GM12878 (cell line): ENCODE data around the gene PRR12. TPM values are rescaled to one million over a fixed set of nuclear protein-coding genes. Genes with fewer than 3 reads are reported as not detected.

Source experiments
- FOXM1 ChIP-seq: IDR thresholded peaks from 2 replicates; pipeline ENCODE4 v1.6.1; 2012; ENCODE audit warnings: low read depth, mild to moderate bottlenecking, inconsistent platforms, low read length, moderate library complexity
- KDM1A ChIP-seq: fragments of 200-600 bp; sonication (generic); IDR thresholded peaks from 2 replicates; pipeline ENCODE4 v1.6.1; 2016; ENCODE audit warnings: borderline replicate concordance
- MEF2B ChIP-seq: fragments of 450-650 bp; IDR thresholded peaks from 2 replicates; pipeline ENCODE4 v1.6.1; 2018; ENCODE audit warnings: mild to moderate bottlenecking, moderate library complexity; ENCODE audit not compliant: partially characterized antibody, poor library complexity, severe bottlenecking
- NFXL1 ChIP-seq: fragments of 450-650 bp; IDR thresholded peaks from 2 replicates; pipeline ENCODE4 v1.6.1; 2017; ENCODE audit warnings: antibody characterized with exemption, mild to moderate bottlenecking, borderline replicate concordance
- NR2C1 ChIP-seq: fragments of 450-650 bp; IDR thresholded peaks from 2 replicates; pipeline ENCODE4 v1.6.1; 2017; ENCODE audit warnings: antibody characterized with exemption, mild to moderate bottlenecking, moderate library complexity
- PML ChIP-seq: IDR thresholded peaks from 2 replicates; pipeline ENCODE4 v1.6.1; 2012; ENCODE audit warnings: low read length, inconsistent platforms
- SPI1 ChIP-seq: IDR thresholded peaks from 2 replicates; pipeline ENCODE4 v1.6.1; 2011; ENCODE audit warnings: low read depth, mild to moderate bottlenecking, low read length, moderate library complexity, borderline replicate concordance; ENCODE audit not compliant: insufficient read depth
- TCF12 ChIP-seq: IDR thresholded peaks from 2 replicates; pipeline ENCODE4 v1.6.1; 2011; ENCODE audit warnings: low read depth, mild to moderate bottlenecking, low read length
- polyA plus RNA-seq, 11 experiments: library from polyadenylated mRNA; depleted of rRNA in 4 of 11; unstranded in 6 of 11; stranded (reverse) in 5 of 11; fragments of >200 nt; fragmentation: Nextera tagmentation in 4 of 11; fragmentation: Illumina TruSeq in 1 of 11; extraction: Ambion mirVana in 4 of 11; extraction: Trizol in 1 of 11; gene quantifications; 1 replicate in 1 of 11; 2 replicates in 10 of 11; pipeline versions ENCODE4 v1.2.1 to v1.2.3, GENCODE V29; 2011 to 2016; ENCODE audit warnings: inconsistent platforms in 2 of 11, missing spikeins in 2 of 11, low read depth in 1 of 11
- total RNA-seq, 4 experiments: library from RNA; depleted of rRNA in 3 of 4; stranded (reverse); fragments of >200 nt in 3 of 4; fragmentation: Illumina TruSeq in 1 of 4; extraction: Trizol in 1 of 4; gene quantifications; 2 replicates each; pipeline versions ENCODE4 v1.2.1 to v1.2.3, GENCODE V29; 2013 to 2021
- TF ChIP-seq, protein P1 (sequence below), 3 experiments: IDR thresholded peaks in 2 of 3; conservative IDR thresholded peaks in 1 of 3; 2 replicates each; pipeline ENCODE4 v1.5.1; 2011; ENCODE audit warnings: low read depth in 3 of 3, low read length in 3 of 3, mild to moderate bottlenecking in 3 of 3, control low read depth in 2 of 3, moderate library complexity in 2 of 3, inconsistent platforms in 1 of 3, mixed read lengths in 1 of 3; ENCODE audit not compliant: control insufficient read depth in 2 of 3, insufficient read depth in 1 of 3; ENCODE audit errors: extremely low read depth in 1 of 3

PRR12 gene
- total and polyA plus RNA-seq, 10 of the 15 experiments (the other 5 are each of a cell fraction or from before 2014, with no cell fraction given), result 0.02 to 25.3 (median 1.6) TPM

DNA sequence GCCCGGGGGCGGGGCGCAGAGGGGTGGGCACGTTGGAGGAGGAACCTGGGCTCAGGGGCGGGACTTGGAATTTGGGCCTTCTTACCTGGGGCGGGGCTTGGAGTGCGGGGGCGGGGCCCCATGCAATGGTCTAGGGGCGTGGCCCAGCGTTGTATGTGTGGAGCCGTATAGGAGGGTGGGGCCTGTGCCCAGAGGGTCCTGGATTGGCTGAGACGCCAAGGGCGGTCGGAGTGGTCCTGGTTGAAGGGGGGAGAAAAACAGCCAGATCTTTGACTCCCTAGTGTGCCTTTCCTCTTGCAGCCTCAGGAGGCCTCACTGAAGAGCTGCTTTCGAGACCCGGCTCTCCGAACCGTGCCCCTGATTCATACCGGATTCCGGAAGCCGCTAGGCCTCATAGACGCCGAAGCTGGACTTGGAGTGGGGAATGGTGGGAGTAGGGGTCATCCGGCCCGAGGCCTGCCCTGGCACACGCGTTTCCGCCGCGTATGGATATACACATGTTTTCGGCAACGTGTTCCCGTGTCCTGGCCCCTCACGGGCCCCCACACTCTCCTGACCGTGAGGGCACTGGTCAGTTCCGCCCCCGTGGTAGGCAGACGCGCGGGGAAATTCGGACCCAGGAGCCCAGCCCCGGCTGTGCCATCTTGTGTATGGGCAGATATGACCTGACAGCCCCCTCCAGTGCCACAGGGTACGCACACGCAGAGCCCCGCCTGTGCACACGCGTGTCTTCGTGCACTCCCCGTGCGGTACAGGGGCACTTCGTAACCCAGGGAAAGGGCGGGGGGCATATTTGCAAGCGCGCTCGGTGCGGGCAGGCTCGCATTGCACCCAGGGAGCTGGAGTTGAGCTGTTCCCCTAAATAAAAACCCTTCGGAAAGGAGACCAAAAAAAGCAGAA, 661 bp upstream of the PRR12 start (continued):
- TF ChIP-seq, protein P1, sequence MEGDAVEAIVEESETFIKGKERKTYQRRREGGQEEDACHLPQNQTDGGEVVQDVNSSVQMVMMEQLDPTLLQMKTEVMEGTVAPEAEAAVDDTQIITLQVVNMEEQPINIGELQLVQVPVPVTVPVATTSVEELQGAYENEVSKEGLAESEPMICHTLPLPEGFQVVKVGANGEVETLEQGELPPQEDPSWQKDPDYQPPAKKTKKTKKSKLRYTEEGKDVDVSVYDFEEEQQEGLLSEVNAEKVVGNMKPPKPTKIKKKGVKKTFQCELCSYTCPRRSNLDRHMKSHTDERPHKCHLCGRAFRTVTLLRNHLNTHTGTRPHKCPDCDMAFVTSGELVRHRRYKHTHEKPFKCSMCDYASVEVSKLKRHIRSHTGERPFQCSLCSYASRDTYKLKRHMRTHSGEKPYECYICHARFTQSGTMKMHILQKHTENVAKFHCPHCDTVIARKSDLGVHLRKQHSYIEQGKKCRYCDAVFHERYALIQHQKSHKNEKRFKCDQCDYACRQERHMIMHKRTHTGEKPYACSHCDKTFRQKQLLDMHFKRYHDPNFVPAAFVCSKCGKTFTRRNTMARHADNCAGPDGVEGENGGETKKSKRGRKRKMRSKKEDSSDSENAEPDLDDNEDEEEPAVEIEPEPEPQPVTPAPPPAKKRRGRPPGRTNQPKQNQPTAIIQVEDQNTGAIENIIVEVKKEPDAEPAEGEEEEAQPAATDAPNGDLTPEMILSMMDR (IDR thresholded peaks at IDR 0.05 in 2 of 3, conservative IDR thresholded peaks at IDR 0.05 in 1 of 3; ENCODE audit: control insufficient read depth in 2 of 3, extremely low read depth in 1 of 3, insufficient read depth in 1 of 3, low read depth in 3 of 3, low read length in 3 of 3), result 0 out of 6 replicates have a peak, but pooled peaks of 1 of the 3 experiments have one; percentile 2
- TF ChIP-seq PML (0 out of 2 replicates have a peak, but pooled peaks have one; percentile 53), NFXL1 (no peak), SPI1 (no peak), TCF12 (no peak; the same call in 1 of the 2 replicates), KDM1A (no peak), NR2C1 (no peak; the same call in 1 of the 2 replicates), MEF2B (no peak), FOXM1 (no peak)
